Ascending aorta (tissue), 2 donors: ENCODE measurements around the gene PRKAR1B. TPM values are rescaled to one million over a fixed set of nuclear protein-coding genes. Genes with fewer than 3 reads are reported as not detected.
"Not testable (repeated sequence)": the region's sequence is repeated elsewhere in the genome, so short reads cannot be mapped to it uniquely, and the experiment has no call there.

Source experiments
- DNase-seq, 2 donors: peaks; one replicate each; pipeline ENCODE4 v3.0.0-alpha.2; 2019; ENCODE audit warnings: low spot score in 2 of 2
- H3K27ac ChIP-seq, 2 donors: fragments of 200-600 bp; sonication (generic); one replicate each; pipeline ENCODE4 v1.5.1; 2016 to 2017; ENCODE audit warnings: mild to moderate bottlenecking in 1 of 2
- H3K27me3 ChIP-seq: fragments of 200-600 bp; sonication (generic); one replicate; pipeline ENCODE4 v1.5.1; 2017
- H3K36me3 ChIP-seq, 2 donors: fragments of 200-600 bp; sonication (generic); one replicate each; pipeline ENCODE4 v1.5.1; 2016
- H3K4me1 ChIP-seq, 2 donors: fragments of 200-600 bp; sonication (generic); one replicate each; pipeline ENCODE4 v1.5.1; 2016 to 2017; ENCODE audit warnings: mild to moderate bottlenecking in 1 of 2
- H3K4me3 ChIP-seq, 2 donors: fragments of 200-600 bp; sonication (generic); one replicate each; pipeline ENCODE4 v1.5.1; 2016 to 2017; ENCODE audit warnings: mild to moderate bottlenecking in 1 of 2
- H3K9me3 ChIP-seq, 2 donors: fragments of 200-600 bp; sonication (generic); one replicate each; pipeline ENCODE4 v1.5.1; 2016
- CTCF ChIP-seq, 3 experiments: fragments of 200-600 bp in 2 of 3; fragments of 450-650 bp in 1 of 3; sonication (generic) in 2 of 3; IDR thresholded peaks; one replicate each; pipeline ENCODE4 v1.5.1; 2016 to 2019; ENCODE audit warnings: antibody characterized with exemption in 3 of 3, mild to moderate bottlenecking in 1 of 3, moderate library complexity in 1 of 3
- intact Hi-C: fragments of 100-400 bp; cut with DNase I; formaldehyde crosslinking; loops from one replicate; pipeline ENCODE4 v1.15.1; 2023
- total RNA-seq: library from RNA; depleted of rRNA; stranded (reverse); fragments of >200 nt; gene quantifications from one replicate; pipeline ENCODE4 v1.1.0, GENCODE V29; 2016

The PRKAR1B gene
- total RNA-seq, 1 donor from 2014 or later: 13.0 TPM

GRCh38 chr7:756928-757560 is 30.0 kb upstream of the PRKAR1B start:
- DNase-seq: no peak
- Histone ChIP-seq H3K36me3 (peaks cover 49 to 58% of the 10 kb centered on the region in 2 donors), H3K4me3 (no peak overlapping the region), H3K27me3 (no peaks in the 10 kb centered on the region), H3K27ac (no peak overlapping the region), H3K4me1 (no peaks in the 10 kb centered on the region), H3K9me3 (no peaks in the 10 kb centered on the region)
- TF ChIP-seq CTCF (IDR thresholded peaks at IDR 0.05): no peak
- intact Hi-C loops: no loop called here

- Histone ChIP-seq H3K27me3 (no peaks in the 10 kb centered on the region), H3K27ac (no peak overlapping the region), H3K4me1 (no peaks in the 10 kb centered on the region), H3K4me3 (no peak overlapping the region), H3K9me3 (no peaks in the 10 kb centered on the region), H3K36me3 (peaks cover 43 to 58% of the 10 kb centered on the region in 2 donors)
- TF ChIP-seq CTCF (IDR thresholded peaks at IDR 0.05): no peak
- intact Hi-C loops: no loop called here
- DNase-seq: no peak
Observed at GRCh38 chr7:756231-756927, 29.3 kb upstream of the PRKAR1B start.

GRCh38 chr7:755413-755805 is 28.3 kb upstream of the PRKAR1B start:
- no peak overlapping the region for H3K27ac ChIP-seq

GRCh38 chr7:754531-755412 is 27.7 kb upstream of the PRKAR1B start:
- Histone ChIP-seq H3K27me3 (no peaks in the 10 kb centered on the region), H3K4me1 (no peaks in the 10 kb centered on the region), H3K4me3 (no peak overlapping the region), H3K27ac (no peak overlapping the region), H3K9me3 (no peaks in the 10 kb centered on the region), H3K36me3 (peaks cover 41 to 59% of the 10 kb centered on the region in 2 donors)
- DNase-seq: no peak
- intact Hi-C loops: no loop called here
- no peak for TF ChIP-seq CTCF (IDR thresholded peaks at IDR 0.05)

More at GRCh38 chr7:755413-755805, 28.3 kb upstream of the PRKAR1B start:
- intact Hi-C loops: no loop called here
- peaks cover 43 to 61% of the 10 kb centered on the region in 2 donors for H3K36me3 ChIP-seq
- H3K4me1 ChIP-seq: no peaks in the 10 kb centered on the region
- no peak overlapping the region for H3K4me3 ChIP-seq
- H3K9me3 ChIP-seq: no peaks in the 10 kb centered on the region
- H3K27me3 ChIP-seq: no peaks in the 10 kb centered on the region
- no peak for DNase-seq
- no peak for TF ChIP-seq CTCF (IDR thresholded peaks at IDR 0.05)

- intact Hi-C loops: no loop called here
- Histone ChIP-seq H3K4me1 (no peaks in the 10 kb centered on the region), H3K9me3 (no peaks in the 10 kb centered on the region), H3K27me3 (no peaks in the 10 kb centered on the region), H3K36me3 (peaks cover 31 to 45% of the 10 kb centered on the region in 2 donors), H3K4me3 (no peak overlapping the region), H3K27ac (no peak overlapping the region)
- no peak for TF ChIP-seq CTCF (IDR thresholded peaks at IDR 0.05)
- no peak for DNase-seq
Observed at GRCh38 chr7:753190-753589, 26.1 kb upstream of the PRKAR1B start.

- H3K27me3 ChIP-seq, H3K4me1 ChIP-seq, intact Hi-C loops, H3K9me3 ChIP-seq, H3K27ac ChIP-seq, H3K4me3 ChIP-seq, DNase-seq: not testable (repeated sequence)
- H3K36me3 ChIP-seq: peaks cover 23 to 36% of the 10 kb centered on the region in 2 donors
Observed at GRCh38 chr7:752256-752655, 25.2 kb upstream of the PRKAR1B start.
